HEK293 (cell line): ENCODE results near the gene FADS1.
A peak's percentile ranks its signal among the peaks of the same experiment; 100 is the strongest.

Experiments used
- CTCF ChIA-PET: fragments of 350-600 bp; formaldehyde crosslinking; extraction: SDS; loops from one replicate; lab custom pipeline; 2021; ENCODE audit warnings: antibody characterized with exemption; lab: Yijun Ruan, JAX
- POLR2A ChIA-PET: fragments of 300-600 bp; formaldehyde crosslinking; extraction: SDS; loops from one replicate; lab custom pipeline; 2020; ENCODE audit warnings: antibody characterized with exemption, inconsistent platforms; lab: Yijun Ruan, JAX
- H3K27ac ChIP-seq: fragments of 200-500 bp; sonication (Bioruptor generic); 2 replicates; pipeline ENCODE4 v1.5.1; 2014; ENCODE audit warnings: low read depth, low read length, control low read depth, inconsistent platforms; ENCODE audit errors: extremely low read depth
- H3K36me3 ChIP-seq, 2 experiments: fragments of 200-500 bp in 1 of 2; sonication (Bioruptor generic) in 1 of 2; 1 replicate in 1 of 2; 2 replicates in 1 of 2; pipeline ENCODE4 v1.5.1; 2014 to 2017; ENCODE audit warnings: inconsistent platforms in 2 of 2, low read length in 2 of 2; ENCODE audit not compliant: control insufficient read depth in 2 of 2, insufficient read depth in 1 of 2
- H3K4me1 ChIP-seq: fragments of 200-500 bp; sonication (Bioruptor generic); 2 replicates; pipeline ENCODE4 v1.5.1; 2014; ENCODE audit warnings: mild to moderate bottlenecking, low read length, inconsistent platforms; ENCODE audit not compliant: control insufficient read depth, insufficient read depth
- H3K4me3 ChIP-seq: 2 replicates; pipeline ENCODE4 v1.5.1; 2011; ENCODE audit warnings: low read depth, mild to moderate bottlenecking, control low read depth, low read length, moderate library complexity
- H3K9me3 ChIP-seq: fragments of 200-500 bp; sonication (Bioruptor generic); 2 replicates; pipeline ENCODE4 v1.5.1; 2014; ENCODE audit warnings: low read depth, low read length, inconsistent platforms; ENCODE audit not compliant: control insufficient read depth, insufficient read depth
- GLI2 ChIP-seq: fragments of 450-650 bp; formaldehyde crosslinking; IDR thresholded peaks from 2 replicates; pipeline ENCODE4; 2017; ENCODE audit warnings: missing biosample characterization, missing genetic modification characterization, low read depth, borderline replicate concordance
- GLI4 ChIP-seq: fragments of 450-650 bp; formaldehyde crosslinking; IDR thresholded peaks from 2 replicates; pipeline ENCODE4 v1.5.1; 2016; ENCODE audit warnings: missing biosample characterization, missing genetic modification characterization
- KLF1 ChIP-seq: fragments of 450-650 bp; formaldehyde crosslinking; IDR thresholded peaks from 2 replicates; pipeline ENCODE4 v1.5.1; 2016; ENCODE audit warnings: missing biosample characterization, missing genetic modification characterization
- KLF7 ChIP-seq: fragments of 450-650 bp; formaldehyde crosslinking; IDR thresholded peaks from 2 replicates; pipeline ENCODE4 v1.5.1; 2016; ENCODE audit warnings: missing biosample characterization, missing genetic modification characterization, borderline replicate concordance
- MEIS1 ChIP-seq: sonication (generic); formaldehyde crosslinking; IDR thresholded peaks from 2 replicates; pipeline ENCODE4 v1.8.1; 2022; ENCODE audit warnings: missing genetic modification reagents, mild to moderate bottlenecking, borderline replicate concordance
- RBAK ChIP-seq: fragments of 450-650 bp; formaldehyde crosslinking; IDR thresholded peaks from 2 replicates; pipeline ENCODE4 v1.5.1; 2016; ENCODE audit warnings: missing biosample characterization, missing genetic modification characterization
- REST ChIP-seq: fragments of 450-650 bp; formaldehyde crosslinking; IDR thresholded peaks from 2 replicates; pipeline ENCODE4 v1.5.1; 2016; ENCODE audit warnings: missing biosample characterization, missing genetic modification characterization
- SETDB1 ChIP-seq: IDR thresholded peaks from one replicate; pipeline ENCODE4 v1.6.1; 2017; ENCODE audit warnings: mild to moderate bottlenecking, low read length, moderate library complexity, mixed read lengths; ENCODE audit not compliant: insufficient read length
- YY2 ChIP-seq: fragments of 450-650 bp; formaldehyde crosslinking; IDR thresholded peaks from 2 replicates; pipeline ENCODE4 v1.5.1; 2016; ENCODE audit warnings: missing biosample characterization, missing genetic modification characterization
- ZEB2 ChIP-seq: fragments of 450-650 bp; formaldehyde crosslinking; IDR thresholded peaks from 2 replicates; pipeline ENCODE4 v1.5.1; 2016; ENCODE audit warnings: missing biosample characterization, missing genetic modification characterization
- ZFHX2 ChIP-seq: fragments of 450-650 bp; formaldehyde crosslinking; conservative IDR thresholded peaks from 2 replicates; pipeline ENCODE4 v1.5.1; 2016; ENCODE audit warnings: missing biosample characterization, missing genetic modification characterization
- ZFP41 ChIP-seq: fragments of 450-650 bp; formaldehyde crosslinking; IDR thresholded peaks from 2 replicates; pipeline ENCODE4 v1.5.1; 2016; ENCODE audit warnings: missing biosample characterization, missing genetic modification characterization, borderline replicate concordance
- ZNF174 ChIP-seq: fragments of 450-650 bp; formaldehyde crosslinking; IDR thresholded peaks from 2 replicates; pipeline ENCODE4 v1.5.0; 2017; ENCODE audit warnings: missing biosample characterization, mild to moderate bottlenecking, missing genetic modification characterization
- ZNF248 ChIP-seq: fragments of 450-650 bp; formaldehyde crosslinking; IDR thresholded peaks from 2 replicates; pipeline ENCODE4 v1.5.1; 2017; ENCODE audit warnings: missing biosample characterization, missing genetic modification characterization
- ZNF350 ChIP-seq: fragments of 450-650 bp; formaldehyde crosslinking; IDR thresholded peaks from 2 replicates; pipeline ENCODE4 v1.5.0; 2017; ENCODE audit warnings: missing biosample characterization, mild to moderate bottlenecking, missing genetic modification characterization
- ZNF37A ChIP-seq: fragments of 450-650 bp; IDR thresholded peaks from 2 replicates; pipeline ENCODE4 v1.5.1; 2018; ENCODE audit warnings: missing biosample characterization, missing genetic modification characterization
- ZNF558 ChIP-seq: fragments of 450-650 bp; formaldehyde crosslinking; IDR thresholded peaks from 2 replicates; pipeline ENCODE4 v1.5.1; 2016; ENCODE audit warnings: missing biosample characterization, missing genetic modification characterization
- ZNF561 ChIP-seq: fragments of 450-650 bp; IDR thresholded peaks from 2 replicates; pipeline ENCODE4 v1.5.1; 2018; ENCODE audit warnings: missing biosample characterization, missing genetic modification characterization, borderline replicate concordance
- ZNF610 ChIP-seq: fragments of 450-650 bp; formaldehyde crosslinking; IDR thresholded peaks from 2 replicates; pipeline ENCODE4 v1.5.1; 2016; ENCODE audit warnings: missing biosample characterization, missing genetic modification characterization, borderline replicate concordance
- ZNF639 ChIP-seq: fragments of 450-650 bp; formaldehyde crosslinking; IDR thresholded peaks from 2 replicates; pipeline ENCODE4 v1.5.1; 2016; ENCODE audit warnings: missing biosample characterization, missing genetic modification characterization
- ZNF677 ChIP-seq: fragments of 450-650 bp; IDR thresholded peaks from 2 replicates; pipeline ENCODE4 v1.5.0; 2018; ENCODE audit warnings: missing biosample characterization, mild to moderate bottlenecking, missing genetic modification characterization, moderate library complexity

The FADS1 gene

GRCh38 chr11:61832754-61833153 is 16.0 kb upstream of the FADS1 start (continued):
- TF ChIP-seq ZNF639 (tag by site-specific recombination) (no peak), SETDB1 (no peak), YY2 (tag by site-specific recombination) (no peak)

GRCh38 chr11:61832207-61832606 is 15.4 kb upstream of the FADS1 start:
- ChIA-PET POLR2A (interaction anchor here (0.5 to 1.2 kb wide), 2 partner anchors 17 to 195 kb away, joined by 4 to 6 read pairs; no protein-coding TSS in a partner anchor), CTCF (interaction anchor here (0.8 kb wide), 1 partner anchor 35 kb away, joined by 3 read pairs; no protein-coding TSS in a partner anchor)
- no peak for TF ChIP-seq GLI4
- no peak for TF ChIP-seq RBAK
- peak; percentile 79 for TF ChIP-seq REST
- TF ChIP-seq ZNF561 (tag by site-specific recombination): no peak
- no peak for TF ChIP-seq ZNF558 (tag by site-specific recombination)
- no peak for TF ChIP-seq KLF7
- no peak for TF ChIP-seq ZNF677
- Histone ChIP-seq H3K4me3 (no peak overlapping the region), H3K36me3 (no peaks in the 10 kb centered on the region), H3K27ac (no peak overlapping the region), H3K9me3 (no peaks in the 10 kb centered on the region), H3K4me1 (peaks cover 10% of the 10 kb centered on the region; the same call in 1 of the 2 replicates)

GRCh38 chr11:61830237-61831105 is 13.7 kb upstream of the FADS1 start:
- no peak for TF ChIP-seq KLF1 (tag by site-specific recombination)
- TF ChIP-seq MEIS1 (CRISPR knock-in tag): no peak
- no peak for TF ChIP-seq ZNF610 (tag by site-specific recombination)
- no peak for TF ChIP-seq ZNF350
- TF ChIP-seq GLI2 (tag by site-specific recombination): no peak
- TF ChIP-seq ZFP41 (tag by site-specific recombination): no peak
- no peak for TF ChIP-seq ZNF174 (tag by site-specific recombination)
- no peak for TF ChIP-seq ZEB2 (tag by site-specific recombination)
- TF ChIP-seq ZNF248 (tag by site-specific recombination): no peak
- TF ChIP-seq ZNF37A (tag by site-specific recombination): no peak
- TF ChIP-seq ZFHX2 (tag by site-specific recombination): no peak
- TF ChIP-seq ZNF558 (tag by site-specific recombination): no peak
- TF ChIP-seq, all 188 proteins: peak for 0
- CTCF ChIA-PET: interaction anchor here (0.6 to 3.1 kb wide), 8 partner anchors 12 to 53 kb away, joined by 3 to 13 read pairs (median 7); no protein-coding TSS in a partner anchor
- H3K4me3 ChIP-seq: no peak overlapping the region
- H3K27ac ChIP-seq: no peak overlapping the region; the same call in 1 of the 2 replicates
- no peaks in the 10 kb centered on the region for H3K36me3 ChIP-seq
- POLR2A ChIA-PET: interaction anchor here (0.8 kb wide), 1 partner anchor 15 kb away, joined by 4 read pairs; no protein-coding TSS in a partner anchor
- no peaks in the 10 kb centered on the region for H3K9me3 ChIP-seq
- H3K4me1 ChIP-seq: peaks cover 10% of the 10 kb centered on the region; the same call in 1 of the 2 replicates
